Ishikawa (cell line): Measurements from ENCODE around the gene HSPB2.

Source experiments
- CEBPB ChIP-seq: IDR thresholded peaks from 2 replicates; pipeline ENCODE4 v1.6.1; 2012
- CREB1 ChIP-seq: IDR thresholded peaks from 2 replicates; pipeline ENCODE4 v1.6.1; 2012; ENCODE audit warnings: low read depth
- EGR1 ChIP-seq: IDR thresholded peaks from 2 replicates; pipeline ENCODE4 v1.6.1; 2012
- EP300 ChIP-seq: IDR thresholded peaks from 2 replicates; pipeline ENCODE4 v1.6.1; 2012; ENCODE audit warnings: borderline replicate concordance
- FOXM1 ChIP-seq: IDR thresholded peaks from 2 replicates; pipeline ENCODE4 v1.6.1; 2012; ENCODE audit warnings: low read depth, borderline replicate concordance
- MAX ChIP-seq: IDR thresholded peaks from 2 replicates; pipeline ENCODE4 v1.6.1; 2012
- NFIC ChIP-seq: IDR thresholded peaks from 2 replicates; pipeline ENCODE4 v1.6.1; 2012
- RAD21 ChIP-seq: IDR thresholded peaks from 2 replicates; pipeline ENCODE4 v1.6.1; 2012; ENCODE audit warnings: low read depth
- REST ChIP-seq: IDR thresholded peaks from 2 replicates; pipeline ENCODE4 v1.6.1; 2012; ENCODE audit warnings: low read depth, mild to moderate bottlenecking
- TAF1 ChIP-seq: IDR thresholded peaks from 2 replicates; pipeline ENCODE4 v1.6.1; 2012; ENCODE audit warnings: low read depth, mild to moderate bottlenecking
- TCF12 ChIP-seq: IDR thresholded peaks from 2 replicates; pipeline ENCODE4 v1.6.1; 2012; ENCODE audit warnings: low read depth
- TEAD4 ChIP-seq: IDR thresholded peaks from 2 replicates; pipeline ENCODE4 v1.6.1; 2012
- USF1 ChIP-seq: IDR thresholded peaks from 2 replicates; pipeline ENCODE4 v1.6.1; 2012
- YY1 ChIP-seq: IDR thresholded peaks from 2 replicates; pipeline ENCODE4 v1.6.1; 2012; ENCODE audit warnings: low read depth
- ZBTB7A ChIP-seq: IDR thresholded peaks from 2 replicates; pipeline ENCODE4 v1.6.1; 2012; ENCODE audit warnings: low read depth

Gene HSPB2

GRCh38 chr11:111949519-111950426, 37.2 kb downstream of the HSPB2 start:
- no peak for TF ChIP-seq USF1
- no peak for TF ChIP-seq CEBPB
- no peak for TF ChIP-seq FOXM1
- TF ChIP-seq EP300: no peak
- TF ChIP-seq TAF1: no peak
- TF ChIP-seq YY1: no peak
- no peak for TF ChIP-seq TEAD4
- no peak for TF ChIP-seq MAX
- TF ChIP-seq REST: no peak

GRCh38 chr11:111951565-111951964, 39.0 kb downstream of the HSPB2 start:
- TF ChIP-seq NFIC (no peak), CREB1 (no peak), MAX (no peak), TCF12 (no peak), EP300 (no peak), FOXM1 (no peak)

- TF ChIP-seq CREB1 (no peak), TEAD4 (no peak), USF1 (no peak), RAD21 (no peak), ZBTB7A (no peak), YY1 (no peak), FOXM1 (no peak), REST (no peak), TAF1 (no peak), EGR1 (no peak), NFIC (no peak), EP300 (no peak), CEBPB (no peak), MAX (no peak), TCF12 (no peak)
Measured at GRCh38 chr11:111954154-111954553, 41.6 kb downstream of the HSPB2 start.

GRCh38 chr11:111957663-111958444, 45.3 kb downstream of the HSPB2 start:
- TF ChIP-seq CEBPB: no peak

- TF ChIP-seq CREB1: no peak
- no peak for TF ChIP-seq CEBPB
- no peak for TF ChIP-seq TEAD4
- TF ChIP-seq TCF12: no peak
- no peak for TF ChIP-seq MAX
- no peak for TF ChIP-seq ZBTB7A
- TF ChIP-seq RAD21: no peak
Measured at GRCh38 chr11:111960916-111961315, 48.4 kb downstream of the HSPB2 start.
